K562 (cell line): ENCODE data around the gene DSE. TPM values are rescaled to one million over a fixed set of nuclear protein-coding genes. Genes with fewer than 3 reads are reported as not detected.

Source experiments
- ATF7 ChIP-seq: fragments of 450-650 bp; IDR thresholded peaks from 2 replicates; pipeline ENCODE4 v1.7.1; 2014; ENCODE audit warnings: mild to moderate bottlenecking, moderate library complexity
- BRF1 ChIP-seq: IDR thresholded peaks from 3 replicates; pipeline ENCODE4 v1.6.1; 2011; ENCODE audit warnings: borderline replicate concordance, mild to moderate bottlenecking; ENCODE audit not compliant: insufficient read length; ENCODE audit errors: extremely low read depth
- CCNT2 ChIP-seq: IDR thresholded peaks from 2 replicates; pipeline ENCODE4 v1.6.1; 2011; ENCODE audit warnings: borderline replicate concordance, low read depth, mild to moderate bottlenecking, moderate library complexity, mixed read lengths, low read length; ENCODE audit not compliant: insufficient read length; ENCODE audit errors: extremely low read depth
- COPS2 ChIP-seq: fragments of 450-650 bp; conservative IDR thresholded peaks from 2 replicates; pipeline ENCODE4 v1.6.1; 2016; ENCODE audit warnings: mild to moderate bottlenecking, moderate library complexity
- KHSRP ChIP-seq: fragments of 450-650 bp; IDR thresholded peaks from 2 replicates; pipeline ENCODE4 v1.6.1; 2017
- MCM7 ChIP-seq, 2 experiments: fragments of 450-650 bp; IDR thresholded peaks; 2 replicates each; pipeline ENCODE4 v1.6.1; 2016 to 2018
- MEF2D ChIP-seq: conservative IDR thresholded peaks from 2 replicates; pipeline ENCODE4 v1.6.1; 2016; ENCODE audit warnings: low read depth, missing genetic modification characterization, missing compliant biosample characterization
- MTA2 ChIP-seq: fragments of 450-650 bp; IDR thresholded peaks from 2 replicates; pipeline ENCODE4 v1.6.1; 2016; ENCODE audit warnings: low read depth
- NBN ChIP-seq: fragments of 450-650 bp; IDR thresholded peaks from 2 replicates; pipeline ENCODE4 v1.6.1; 2016; ENCODE audit warnings: low read depth, mild to moderate bottlenecking
- NCOR1 ChIP-seq: fragments of 450-650 bp; IDR thresholded peaks from 2 replicates; pipeline ENCODE4 v1.6.1; 2016; ENCODE audit warnings: mild to moderate bottlenecking, moderate library complexity
- RCOR1 ChIP-seq, 2 experiments: IDR thresholded peaks; 2 replicates each; pipeline ENCODE4 v1.6.1; 2012; ENCODE audit warnings: low read depth in 2 of 2, low read length in 2 of 2, borderline replicate concordance in 1 of 2, improper control_type of control experiment in 1 of 2
- SMARCE1 ChIP-seq: fragments of 450-650 bp; IDR thresholded peaks from 2 replicates; pipeline ENCODE4 v1.7.1; 2016; ENCODE audit warnings: mild to moderate bottlenecking
- TAF9B ChIP-seq: fragments of 450-650 bp; IDR thresholded peaks from 2 replicates; pipeline ENCODE4 v1.6.1; 2018; ENCODE audit warnings: mild to moderate bottlenecking; ENCODE audit not compliant: partially characterized antibody
- TFAM ChIP-seq: fragments of 250-450 bp; sonication (Bioruptor Pico); conservative IDR thresholded peaks from 2 replicates; pipeline ENCODE4 v1.5.0; 2021; ENCODE audit warnings: mild to moderate bottlenecking, moderate library complexity
- U2AF1 ChIP-seq: fragments of 200-400 bp; formaldehyde crosslinking; optimal IDR thresholded peaks from 2 replicates; pipeline ENCODE3; 2017; ENCODE audit warnings: mild to moderate bottlenecking, low read depth, low read length, moderate library complexity
- XRCC3 ChIP-seq: fragments of 450-650 bp; IDR thresholded peaks from 2 replicates; pipeline ENCODE4 v1.6.1; 2017; ENCODE audit warnings: mild to moderate bottlenecking, moderate library complexity
- ZNF175 ChIP-seq: fragments of 200-800 bp; sonication (Bioruptor generic); IDR thresholded peaks from 2 replicates; pipeline ENCODE4 v1.6.1; 2016; ENCODE audit warnings: low read depth, mild to moderate bottlenecking, missing genetic modification characterization, missing compliant biosample characterization
- ZNF316 ChIP-seq: fragments of 450-650 bp; IDR thresholded peaks from 2 replicates; pipeline ENCODE4 v1.6.1; 2016
- ZNF408 ChIP-seq: fragments of 250-450 bp; sonication (Bioruptor Pico); IDR thresholded peaks from 2 replicates; pipeline ENCODE4 v1.4.0; 2020; ENCODE audit warnings: low read depth, mild to moderate bottlenecking, moderate library complexity
- ZNF707 ChIP-seq: fragments of 250-450 bp; sonication (Bioruptor Pico); conservative IDR thresholded peaks from 2 replicates; pipeline ENCODE4 v1.8.0; 2022; ENCODE audit warnings: inconsistent platforms, mild to moderate bottlenecking, moderate library complexity
- ZNF766 ChIP-seq: fragments of 200-800 bp; sonication (Bioruptor generic); conservative IDR thresholded peaks from 2 replicates; pipeline ENCODE4 v1.6.1; 2016; ENCODE audit warnings: missing genetic modification characterization, missing compliant biosample characterization
- ZNF778 ChIP-seq: fragments of 450-650 bp; formaldehyde crosslinking; IDR thresholded peaks from 2 replicates; pipeline ENCODE4 v1.4.0; 2020; ENCODE audit warnings: mild to moderate bottlenecking, moderate library complexity
- ZSCAN29 ChIP-seq: fragments of 450-650 bp; IDR thresholded peaks from 2 replicates; pipeline ENCODE4 v1.6.1; 2017
- polyA plus RNA-seq, 8 experiments: library from polyadenylated mRNA; depleted of rRNA in 4 of 8; stranded (reverse) in 5 of 8; unstranded in 3 of 8; fragments of >200 nt; fragmentation: Nextera tagmentation in 2 of 8; fragmentation: Illumina TruSeq in 1 of 8; extraction: Ambion mirVana in 2 of 8; extraction: Trizol in 1 of 8; gene quantifications; 2 replicates each; pipeline versions ENCODE4 v1.2.1 to v1.2.3, GENCODE V29; 2011 to 2014; ENCODE audit warnings: inconsistent platforms in 1 of 8, missing spikeins in 1 of 8
- total RNA-seq, 7 experiments: library from RNA; depleted of rRNA in 6 of 7; stranded (reverse); fragments of >200 nt in 6 of 7; fragmentation: Illumina TruSeq in 2 of 7; extraction: Trizol in 2 of 7; gene quantifications; 2 replicates each; pipeline versions ENCODE4 v1.2.1 to v1.2.3, GENCODE V29; 2011 to 2021; ENCODE audit warnings: low replicate concordance in 1 of 7
- TF ChIP-seq, protein P1 (sequence below): fragments of 450-650 bp; formaldehyde crosslinking; IDR thresholded peaks from 2 replicates; pipeline ENCODE4 v1.4.0; 2020; ENCODE audit warnings: mild to moderate bottlenecking, mixed read lengths
- TF ChIP-seq, protein P2 (sequence below): fragments of 150-350 bp; IDR thresholded peaks from 2 replicates; pipeline ENCODE4 v1.6.1; 2014; ENCODE audit warnings: low read depth, mild to moderate bottlenecking, low read length, borderline replicate concordance
- TF ChIP-seq, protein P3 (sequence below): fragments of 250-450 bp; sonication (Bioruptor Pico); IDR thresholded peaks from 2 replicates; pipeline ENCODE4 v1.6.1; 2021; ENCODE audit warnings: mild to moderate bottlenecking

The DSE gene
- total and polyA plus RNA-seq, 9 of the 15 experiments (the other 6 are each of a cell fraction or from before 2014, with no cell fraction given): 0.49 to 1.7 (median 0.79) TPM

DNA sequence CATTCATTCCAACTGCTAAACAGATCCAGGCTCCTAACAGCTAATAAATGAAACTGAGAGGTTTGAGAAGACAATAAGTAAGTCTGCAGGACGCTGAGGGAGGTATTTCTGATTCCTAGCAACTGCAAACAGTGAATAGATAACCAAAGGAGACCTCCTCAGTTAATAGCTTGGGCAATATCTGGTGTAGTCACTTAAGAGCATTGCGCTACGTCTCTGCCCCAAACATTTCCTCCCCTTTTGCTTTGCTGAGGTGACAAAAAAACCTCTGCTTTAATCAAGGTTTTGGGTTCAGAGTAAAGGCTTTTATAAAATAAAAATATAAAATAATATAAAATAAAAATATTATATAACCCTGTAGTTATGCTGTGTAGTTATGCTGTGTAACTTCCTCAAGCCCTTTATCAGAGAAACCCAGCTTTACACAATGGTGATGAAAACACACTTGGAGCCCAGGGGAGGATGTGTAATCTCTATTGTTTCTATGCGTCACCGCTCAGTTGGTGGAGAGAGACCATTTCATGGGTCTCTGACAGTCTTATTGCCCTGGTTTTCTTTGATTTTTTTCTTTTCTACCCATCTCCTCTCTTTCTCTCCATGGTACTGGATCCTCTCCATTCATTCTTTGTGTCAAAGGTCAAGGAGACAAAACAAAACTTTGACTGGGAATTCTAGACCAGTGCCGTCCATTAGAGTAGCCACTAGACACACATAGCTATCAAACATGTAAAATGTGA is 121.8 kb downstream of the DSE start (continued):
- TF ChIP-seq, protein P1, sequence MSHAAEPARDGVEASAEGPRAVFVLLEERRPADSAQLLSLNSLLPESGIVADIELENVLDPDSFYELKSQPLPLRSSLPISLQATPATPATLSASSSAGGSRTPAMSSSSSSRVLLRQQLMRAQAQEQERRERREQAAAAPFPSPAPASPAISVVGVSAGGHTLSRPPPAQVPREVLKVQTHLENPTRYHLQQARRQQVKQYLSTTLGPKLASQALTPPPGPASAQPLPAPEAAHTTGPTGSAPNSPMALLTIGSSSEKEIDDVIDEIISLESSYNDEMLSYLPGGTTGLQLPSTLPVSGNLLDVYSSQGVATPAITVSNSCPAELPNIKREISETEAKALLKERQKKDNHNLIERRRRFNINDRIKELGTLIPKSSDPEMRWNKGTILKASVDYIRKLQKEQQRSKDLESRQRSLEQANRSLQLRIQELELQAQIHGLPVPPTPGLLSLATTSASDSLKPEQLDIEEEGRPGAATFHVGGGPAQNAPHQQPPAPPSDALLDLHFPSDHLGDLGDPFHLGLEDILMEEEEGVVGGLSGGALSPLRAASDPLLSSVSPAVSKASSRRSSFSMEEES (CRISPR knock-in tag): no peak
- no peak for TF ChIP-seq BRF1
- TF ChIP-seq ZNF778 (CRISPR knock-in tag): no peak
- peak; percentile 81 for TF ChIP-seq NCOR1
- TF ChIP-seq ZNF766 (CRISPR knock-in tag): 0 out of 2 replicates have a peak, but pooled peaks have one; percentile 22
- no peak for TF ChIP-seq TFAM
- no peak for TF ChIP-seq NBN
- TF ChIP-seq, protein P2, sequence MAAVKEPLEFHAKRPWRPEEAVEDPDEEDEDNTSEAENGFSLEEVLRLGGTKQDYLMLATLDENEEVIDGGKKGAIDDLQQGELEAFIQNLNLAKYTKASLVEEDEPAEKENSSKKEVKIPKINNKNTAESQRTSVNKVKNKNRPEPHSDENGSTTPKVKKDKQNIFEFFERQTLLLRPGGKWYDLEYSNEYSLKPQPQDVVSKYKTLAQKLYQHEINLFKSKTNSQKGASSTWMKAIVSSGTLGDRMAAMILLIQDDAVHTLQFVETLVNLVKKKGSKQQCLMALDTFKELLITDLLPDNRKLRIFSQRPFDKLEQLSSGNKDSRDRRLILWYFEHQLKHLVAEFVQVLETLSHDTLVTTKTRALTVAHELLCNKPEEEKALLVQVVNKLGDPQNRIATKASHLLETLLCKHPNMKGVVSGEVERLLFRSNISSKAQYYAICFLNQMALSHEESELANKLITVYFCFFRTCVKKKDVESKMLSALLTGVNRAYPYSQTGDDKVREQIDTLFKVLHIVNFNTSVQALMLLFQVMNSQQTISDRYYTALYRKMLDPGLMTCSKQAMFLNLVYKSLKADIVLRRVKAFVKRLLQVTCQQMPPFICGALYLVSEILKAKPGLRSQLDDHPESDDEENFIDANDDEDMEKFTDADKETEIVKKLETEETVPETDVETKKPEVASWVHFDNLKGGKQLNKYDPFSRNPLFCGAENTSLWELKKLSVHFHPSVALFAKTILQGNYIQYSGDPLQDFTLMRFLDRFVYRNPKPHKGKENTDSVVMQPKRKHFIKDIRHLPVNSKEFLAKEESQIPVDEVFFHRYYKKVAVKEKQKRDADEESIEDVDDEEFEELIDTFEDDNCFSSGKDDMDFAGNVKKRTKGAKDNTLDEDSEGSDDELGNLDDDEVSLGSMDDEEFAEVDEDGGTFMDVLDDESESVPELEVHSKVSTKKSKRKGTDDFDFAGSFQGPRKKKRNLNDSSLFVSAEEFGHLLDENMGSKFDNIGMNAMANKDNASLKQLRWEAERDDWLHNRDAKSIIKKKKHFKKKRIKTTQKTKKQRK: no peak
- no peak for TF ChIP-seq ZNF707 (CRISPR knock-in tag)
- TF ChIP-seq ZNF408: no peak
- no peak for TF ChIP-seq U2AF1
- no peak for TF ChIP-seq MEF2D (tag)
- TF ChIP-seq TAF9B: peak; percentile 42
- peak; percentile 80 for TF ChIP-seq ZNF316
- TF ChIP-seq ZSCAN29: no peak
- peak; percentile 94 for TF ChIP-seq SMARCE1
- peak; percentile 46; the same call in 1 of the 2 replicates for TF ChIP-seq ATF7
- no peak for TF ChIP-seq KHSRP
- peak; percentile 75 for TF ChIP-seq MTA2
- TF ChIP-seq, protein P3, sequence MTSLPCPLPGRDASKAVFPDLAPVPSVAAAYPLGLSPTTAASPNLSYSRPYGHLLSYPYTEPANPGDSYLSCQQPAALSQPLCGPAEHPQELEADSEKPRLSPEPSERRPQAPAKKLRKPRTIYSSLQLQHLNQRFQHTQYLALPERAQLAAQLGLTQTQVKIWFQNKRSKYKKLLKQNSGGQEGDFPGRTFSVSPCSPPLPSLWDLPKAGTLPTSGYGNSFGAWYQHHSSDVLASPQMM: no peak
- peak in 1 of 2 experiments; percentile 92; a peak in 2 of 4 replicates for TF ChIP-seq RCOR1 (IDR thresholded peaks at IDR 0.05; ENCODE audit: borderline replicate concordance in 1 of 2, low read depth in 2 of 2, low read length in 2 of 2)
- no peak for TF ChIP-seq MCM7 (IDR thresholded peaks at IDR 0.05)
- no peak for TF ChIP-seq COPS2
- peak; percentile 70 for TF ChIP-seq ZNF175
- TF ChIP-seq XRCC3: no peak
- peak; percentile 65 for TF ChIP-seq CCNT2
